ENCODE results near the gene NME1.
"Not testable (repeated sequence)": the region's sequence is repeated elsewhere in the genome, so short reads cannot be mapped to it uniquely, and the experiment has no call there.

Gene NME1

DNA sequence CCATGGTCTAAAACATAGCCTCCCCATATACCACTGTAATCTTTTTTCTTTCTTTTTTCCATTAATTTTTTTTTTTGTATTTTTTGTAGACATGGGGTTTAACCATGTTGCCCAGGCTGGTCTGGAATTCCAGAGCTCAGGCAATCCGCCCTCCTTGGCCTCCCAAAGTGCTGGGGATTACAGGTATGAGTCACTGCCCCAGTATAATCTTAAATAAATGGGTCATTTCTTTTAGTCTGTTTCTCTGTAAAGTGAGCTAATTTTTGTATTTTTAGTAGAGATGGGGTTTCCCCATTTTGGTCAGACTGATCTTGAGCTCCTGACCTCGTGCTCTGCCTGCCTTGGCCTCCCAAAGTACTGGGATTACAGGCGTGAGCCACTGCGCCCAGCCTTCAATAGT, 5.7 kb upstream of the NME1 start:
- no peak for DNase-seq

DNA sequence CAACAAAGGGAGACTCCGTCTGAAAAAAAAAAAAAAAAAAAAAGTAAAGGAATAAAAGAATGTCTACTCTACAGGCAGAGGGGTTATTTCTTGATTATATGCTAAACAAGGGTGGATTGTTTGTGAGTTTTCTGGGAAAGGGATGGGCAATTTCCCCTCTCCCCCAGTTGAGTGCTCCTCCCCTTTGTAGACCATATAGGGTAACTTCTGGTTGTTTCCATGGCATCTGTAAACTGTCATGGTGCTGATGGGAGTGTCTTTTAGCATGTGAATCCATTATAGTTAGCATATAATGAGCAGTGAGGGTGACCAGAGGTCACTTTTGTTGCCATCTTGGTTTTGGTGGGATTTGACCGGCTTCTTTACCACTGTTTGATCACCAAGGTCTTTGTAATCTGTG, 4.2 kb upstream of the NME1 start:
- DNase-seq: no peak

DNA sequence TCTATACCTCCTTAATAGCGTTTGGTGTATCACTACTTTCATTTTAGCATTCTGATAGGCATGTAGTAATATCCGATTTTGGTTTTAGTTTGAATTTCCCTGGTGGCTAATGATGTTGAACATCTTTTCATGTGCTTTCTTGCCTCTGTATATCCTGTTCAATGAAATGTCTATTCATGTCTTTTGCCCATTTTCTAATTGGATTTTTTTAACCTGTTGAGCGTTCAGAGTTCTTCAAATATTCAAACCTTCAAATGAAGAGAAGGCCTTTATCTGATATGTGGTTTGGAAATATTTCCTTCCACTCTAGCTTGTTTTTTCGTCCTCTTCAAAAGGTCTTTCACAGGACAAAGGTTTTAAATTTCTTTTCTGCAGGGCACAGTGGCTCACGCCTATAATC, 2.4 kb upstream of the NME1 start:
- no peak for DNase-seq

DNA sequence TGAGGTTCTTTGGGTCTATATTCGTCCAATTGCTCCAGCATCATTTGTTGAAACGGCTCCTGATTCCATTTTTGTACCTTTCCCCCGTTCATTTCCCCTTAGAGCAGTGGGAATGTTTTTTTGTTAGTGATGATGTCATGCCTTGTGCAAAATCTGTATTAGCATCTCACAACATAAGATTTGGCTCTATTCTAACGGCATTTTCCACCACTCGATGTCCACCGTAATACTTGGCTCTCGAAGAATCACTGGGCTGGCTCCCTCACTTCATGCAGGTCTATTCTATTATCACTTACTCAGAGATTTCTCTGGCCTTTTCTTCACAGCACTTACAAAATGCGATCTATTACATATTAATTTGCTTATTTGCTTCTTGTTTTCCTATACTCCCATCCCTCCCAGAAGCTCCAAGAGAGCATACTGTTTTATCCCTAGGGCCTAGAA, 571 bp upstream of the NME1 start:
- DNase-seq: peak; percentile 81

DNA sequence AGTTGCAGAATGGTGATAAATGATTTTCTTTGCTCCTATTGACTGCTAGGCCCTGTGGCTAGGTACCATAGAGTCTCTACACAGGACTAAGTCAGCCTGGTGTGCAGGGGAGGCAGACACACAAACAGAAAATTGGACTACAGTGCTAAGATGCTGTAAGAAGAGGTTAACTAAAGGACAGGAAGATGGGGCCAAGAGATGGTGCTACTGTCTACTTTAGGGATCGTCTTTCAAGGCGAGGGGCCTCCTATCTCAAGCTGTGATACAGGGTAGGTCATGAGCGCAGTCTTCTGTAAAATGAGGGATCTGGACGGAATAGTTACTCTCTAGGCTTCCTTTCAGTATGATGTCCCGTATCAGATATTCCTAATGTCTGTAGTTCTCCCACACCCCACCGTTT, 817 bp downstream of the NME1 start:
- DNase-seq: peak; percentile 49

DNA sequence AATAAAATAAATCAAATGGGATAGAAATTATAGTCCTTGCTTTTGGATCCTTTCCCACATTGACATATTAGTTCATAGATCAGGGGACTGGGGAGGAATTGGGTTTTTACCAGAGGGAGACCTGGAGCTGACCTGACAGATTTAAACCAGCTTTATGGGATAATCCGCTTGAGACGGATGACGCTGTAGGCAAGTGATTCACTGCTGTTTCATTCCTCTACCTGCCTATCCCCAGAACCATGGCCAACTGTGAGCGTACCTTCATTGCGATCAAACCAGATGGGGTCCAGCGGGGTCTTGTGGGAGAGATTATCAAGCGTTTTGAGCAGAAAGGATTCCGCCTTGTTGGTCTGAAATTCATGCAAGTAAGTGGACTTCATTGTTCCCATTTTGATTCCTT, 2.1 kb downstream of the NME1 start:
- DNase-seq: no peak

DNA sequence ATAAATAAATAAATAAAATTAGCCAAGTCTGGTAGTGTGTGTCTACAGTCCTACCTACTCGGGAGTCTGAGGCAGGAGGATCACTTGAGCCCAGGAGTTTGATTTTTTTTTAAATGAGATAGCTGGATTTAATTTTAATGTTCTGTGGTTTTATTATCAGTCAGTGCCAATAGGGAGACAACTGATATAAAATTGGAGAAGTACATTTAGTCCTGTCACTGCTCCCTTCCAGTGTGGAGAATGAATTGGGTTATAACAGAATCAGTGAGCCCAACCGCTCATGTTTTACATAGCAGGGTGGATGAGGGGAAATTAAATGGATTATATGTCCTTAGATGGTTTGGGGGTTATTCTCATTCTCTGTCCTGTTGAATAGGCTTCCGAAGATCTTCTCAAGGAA, 6.2 kb downstream of the NME1 start:
- DNase-seq: no peak

DNA sequence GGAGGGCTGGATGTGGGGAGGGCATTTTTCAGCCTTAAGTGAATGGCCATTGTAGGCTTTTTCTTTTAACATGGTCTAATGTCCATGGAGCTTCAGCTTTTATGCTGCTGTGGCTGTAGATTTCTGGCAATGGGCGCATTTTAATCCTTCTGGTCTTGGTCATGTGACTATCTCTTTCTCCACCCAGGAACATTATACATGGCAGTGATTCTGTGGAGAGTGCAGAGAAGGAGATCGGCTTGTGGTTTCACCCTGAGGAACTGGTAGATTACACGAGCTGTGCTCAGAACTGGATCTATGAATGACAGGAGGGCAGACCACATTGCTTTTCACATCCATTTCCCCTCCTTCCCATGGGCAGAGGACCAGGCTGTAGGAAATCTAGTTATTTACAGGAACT, 8.2 kb downstream of the NME1 start:
- DNase-seq: no peak

DNA sequence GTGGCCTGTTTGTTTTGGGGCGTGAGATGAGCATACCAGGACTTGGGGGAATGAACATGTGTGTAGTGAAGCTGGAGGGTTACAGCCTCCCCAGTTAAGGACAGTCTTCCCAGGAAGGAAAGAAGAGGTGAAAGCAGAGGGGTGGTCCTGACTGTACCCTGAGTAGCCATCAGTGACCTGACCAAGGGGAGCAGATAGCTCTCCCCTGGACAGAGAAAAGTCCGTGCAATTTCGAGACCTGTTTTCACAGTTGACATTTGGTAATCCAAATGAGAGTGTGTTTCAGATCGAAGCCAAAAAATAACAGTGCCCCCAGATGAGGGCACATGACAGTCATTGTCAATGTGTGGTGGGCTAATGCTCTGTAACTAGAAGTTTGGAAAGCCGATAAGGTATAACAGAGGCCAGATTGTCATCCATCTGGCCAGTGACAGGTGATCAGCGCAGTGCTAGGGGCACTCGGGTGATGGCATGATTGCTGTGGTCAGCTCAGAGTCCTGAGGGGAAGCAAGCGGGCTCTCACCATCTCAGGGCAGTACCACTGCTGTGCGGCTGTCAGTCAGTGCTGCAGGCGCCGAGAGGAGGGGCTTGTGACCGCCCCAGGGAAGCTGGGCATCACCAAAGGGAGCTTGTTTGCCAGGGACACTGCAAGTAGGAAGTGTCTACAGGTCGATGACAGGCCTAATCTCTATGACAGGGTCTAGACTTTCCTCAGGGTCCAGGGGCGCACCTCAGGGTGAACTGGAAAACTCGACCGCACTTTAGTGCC, 11.7 kb downstream of the NME1 start:
- DNase-seq: peak; percentile 88

DNA sequence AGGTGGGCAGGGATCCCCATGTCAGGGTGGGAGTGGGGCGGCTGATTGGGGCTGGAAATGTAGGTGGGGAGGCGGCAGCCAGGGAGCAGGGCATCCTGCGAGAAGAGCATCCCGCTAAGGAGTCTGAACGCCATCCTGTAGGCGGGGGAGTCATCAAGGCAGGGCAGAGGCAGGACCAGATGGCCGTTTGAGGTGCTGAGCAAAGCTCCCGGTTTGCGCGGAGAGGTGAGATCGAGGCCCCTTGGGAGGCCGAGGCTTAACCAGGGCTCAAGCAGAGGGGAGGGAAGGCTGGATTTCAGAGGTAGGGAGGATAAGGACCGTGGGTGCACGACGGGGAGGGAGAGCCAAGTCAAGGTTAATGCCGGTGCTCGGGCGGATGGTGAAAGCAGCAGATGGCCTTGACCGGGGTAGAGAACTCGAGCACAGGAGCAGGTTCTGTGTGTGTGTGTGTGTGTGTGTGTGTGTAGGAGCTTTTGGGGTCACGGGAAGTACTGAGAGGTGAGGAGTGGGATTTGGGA, 12.4 kb downstream of the NME1 start:
- peak; percentile 85 for DNase-seq

DNA sequence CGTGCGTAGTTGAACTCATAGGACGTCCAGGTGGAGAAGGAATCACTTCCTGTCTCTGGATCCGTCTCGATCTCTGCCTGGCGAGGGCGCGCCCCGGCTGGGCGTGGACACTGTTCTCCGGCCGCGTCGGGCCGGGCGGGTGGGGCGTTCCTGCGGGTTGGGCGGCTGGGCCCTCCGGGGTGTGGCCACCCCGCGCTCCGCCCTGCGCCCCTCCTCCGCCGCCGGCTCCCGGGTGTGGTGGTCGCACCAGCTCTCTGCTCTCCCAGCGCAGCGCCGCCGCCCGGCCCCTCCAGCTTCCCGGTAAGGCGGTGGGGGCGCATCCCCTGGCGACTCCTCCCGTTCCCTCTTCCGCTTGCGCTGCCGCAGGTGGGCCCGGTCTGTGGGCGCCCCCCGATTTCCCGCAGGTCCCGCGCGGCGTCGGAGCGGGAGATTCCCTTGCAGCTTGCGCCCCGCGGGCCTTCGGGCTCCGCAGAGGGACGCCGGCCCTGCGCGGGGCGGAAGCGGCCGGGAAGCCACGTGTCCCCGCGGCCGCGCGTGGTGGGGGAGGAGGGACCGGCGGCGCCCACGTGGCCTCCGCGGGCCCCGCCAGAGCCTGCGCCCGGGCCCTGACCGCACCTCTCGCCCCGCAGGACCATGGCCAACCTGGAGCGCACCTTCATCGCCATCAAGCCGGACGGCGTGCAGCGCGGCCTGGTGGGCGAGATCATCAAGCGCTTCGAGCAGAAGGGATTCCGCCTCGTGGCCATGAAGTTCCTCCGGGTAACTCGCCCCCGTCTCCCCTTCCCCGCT, 13.0 kb downstream of the NME1 start, which contains the start of gene NME2:
TSS of gene NME2 (plus strand) at position 214 of the 789 bp plus-strand sequence. CDS start at position 634, 420 bp downstream.
- peak; percentile 97 for DNase-seq

DNA sequence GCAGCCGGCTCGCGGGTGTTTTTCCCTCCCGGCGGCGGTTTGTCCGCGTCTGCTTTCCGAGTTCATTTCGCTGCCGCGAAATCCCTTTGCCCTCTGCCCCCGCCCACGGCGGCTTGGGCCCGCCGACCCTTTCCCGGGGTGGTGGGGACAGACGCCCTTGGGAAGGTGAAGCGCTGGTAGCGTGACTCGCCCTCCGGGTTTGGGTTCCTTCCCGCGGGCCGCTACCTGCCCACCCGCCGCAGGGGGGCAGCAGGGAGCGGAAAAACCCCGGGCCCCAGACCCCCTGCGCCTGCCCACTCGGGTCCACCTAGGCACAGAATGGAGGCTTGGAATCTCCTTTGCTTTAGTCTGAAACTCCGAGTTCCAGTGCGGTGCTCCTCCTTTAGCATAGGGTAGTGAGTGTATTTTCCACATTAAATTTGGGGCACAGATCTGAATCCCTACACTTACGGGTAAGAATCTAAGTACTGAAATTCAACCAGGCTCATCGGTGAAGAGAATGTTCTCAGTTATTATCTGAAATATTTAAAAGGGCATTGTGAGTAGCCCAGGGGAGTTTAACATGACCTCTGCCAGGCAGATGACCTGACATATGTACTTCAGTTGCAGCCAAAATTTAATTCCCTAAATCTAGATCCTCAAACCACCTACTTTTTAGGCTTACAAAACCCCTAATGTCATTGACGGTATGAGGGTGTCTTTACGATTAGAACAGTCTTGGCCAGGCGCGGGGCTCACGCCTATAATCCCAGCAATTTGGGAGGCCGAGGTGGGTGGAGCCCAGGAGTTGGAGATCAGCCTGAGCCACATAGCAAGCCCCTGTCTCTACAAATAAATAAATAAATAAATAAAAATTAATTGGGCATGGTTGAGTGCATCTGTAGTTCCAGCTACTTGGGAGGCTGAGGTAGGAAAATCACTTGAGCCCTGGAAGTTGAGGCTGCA, 13.9 kb downstream of the NME1 start:
- DNase-seq: peak; percentile 80

DNA sequence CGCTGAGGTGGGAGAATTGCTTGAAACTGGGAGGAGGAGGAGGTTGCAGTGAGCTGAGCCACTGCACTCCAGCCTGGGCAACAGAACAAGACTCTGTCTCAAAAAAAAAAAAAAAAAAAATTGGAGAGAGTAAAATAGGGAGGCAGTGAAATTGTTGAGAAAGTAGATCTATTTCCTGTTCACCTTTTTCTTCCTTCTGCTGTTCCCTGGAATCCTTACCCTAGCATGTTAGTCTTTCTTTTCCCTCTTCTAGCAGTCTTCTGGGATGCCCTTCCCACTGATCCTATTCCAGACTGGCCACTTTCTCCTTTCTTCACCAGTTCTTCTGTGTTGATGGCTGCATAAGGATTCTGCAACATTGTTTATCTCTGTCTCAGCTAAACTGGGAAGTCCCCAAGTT, 16.0 kb downstream of the NME1 start:
- DNase-seq: no peak

DNA sequence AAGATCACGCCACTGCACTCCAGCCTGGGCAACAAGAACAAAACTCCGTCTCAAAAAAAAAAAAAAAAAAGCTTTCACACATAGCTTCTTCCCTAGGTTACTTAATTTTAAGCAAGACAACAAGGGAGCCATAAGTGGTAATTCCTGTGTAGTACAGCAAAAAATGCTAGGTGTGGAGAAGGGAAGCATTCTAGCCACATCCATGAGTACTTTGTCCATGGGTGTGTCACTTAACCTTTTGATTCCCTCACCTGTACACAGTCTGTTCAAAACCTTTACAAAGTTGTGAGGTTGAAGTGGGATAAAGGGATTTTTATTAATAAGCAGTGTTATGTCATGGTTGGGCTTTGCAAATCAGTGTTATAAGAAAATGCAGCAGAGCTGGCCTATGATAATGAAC, 17.4 kb downstream of the NME1 start:
- DNase-seq: no peak

DNA sequence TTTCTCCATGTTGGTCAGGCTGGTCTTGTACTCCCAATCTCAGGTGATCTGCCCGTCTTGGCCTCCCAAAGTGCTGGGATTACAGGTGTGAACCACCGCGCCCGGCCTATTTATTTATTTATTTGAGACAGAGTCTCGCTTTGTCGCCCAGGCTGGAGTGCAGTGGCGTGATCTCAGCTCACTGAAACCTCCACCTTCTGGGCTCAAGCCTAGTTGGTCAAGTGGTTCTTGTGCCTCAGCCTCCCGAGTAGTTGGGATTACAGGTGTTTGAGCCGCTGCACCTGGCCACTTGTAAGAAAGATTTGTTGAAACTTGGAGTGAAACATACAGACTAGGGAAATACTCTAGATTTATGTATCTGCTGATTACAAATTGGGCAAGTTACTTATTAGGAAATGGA, 18.7 kb downstream of the NME1 start:
- DNase-seq: not testable (repeated sequence)

DNA sequence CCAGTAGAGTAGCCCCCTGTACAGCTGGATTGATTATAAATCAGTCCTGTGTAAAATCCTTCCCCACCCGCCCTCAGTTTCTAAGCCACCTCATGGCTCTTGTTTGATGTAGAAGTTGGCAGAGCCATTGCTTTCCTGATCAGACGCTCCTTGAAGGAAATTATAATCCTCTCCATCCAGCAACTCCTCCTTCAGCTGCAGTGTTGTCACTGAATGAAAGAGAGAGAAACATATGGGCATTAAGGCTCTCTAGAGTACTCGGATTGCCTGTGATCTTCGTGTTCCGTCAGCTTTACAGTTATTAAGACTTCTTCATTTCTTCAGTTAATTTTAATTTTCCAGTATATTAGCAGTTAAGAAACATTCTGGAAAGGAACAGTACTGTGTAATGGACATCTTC, 27.1 kb downstream of the NME1 start:
- DNase-seq: no peak

DNA sequence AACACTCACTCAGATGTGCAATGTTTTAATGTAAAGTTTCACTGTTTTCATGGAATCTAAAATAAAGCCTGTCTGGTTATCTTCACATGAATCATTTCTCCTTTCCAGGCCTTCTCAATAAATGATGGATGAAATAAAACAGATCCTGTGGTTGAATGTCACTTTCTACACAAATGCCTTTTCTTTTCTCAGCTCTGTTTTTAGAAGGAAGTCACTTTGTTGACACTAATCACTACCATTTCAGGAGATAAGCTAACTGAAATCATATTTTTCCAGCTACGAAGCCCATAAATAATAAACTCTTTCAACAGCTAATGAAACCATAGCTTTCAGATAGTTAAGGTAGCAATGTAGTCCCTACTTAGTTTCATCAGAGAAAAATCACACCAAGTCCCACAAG, 30.8 kb downstream of the NME1 start:
- DNase-seq: no peak

DNA sequence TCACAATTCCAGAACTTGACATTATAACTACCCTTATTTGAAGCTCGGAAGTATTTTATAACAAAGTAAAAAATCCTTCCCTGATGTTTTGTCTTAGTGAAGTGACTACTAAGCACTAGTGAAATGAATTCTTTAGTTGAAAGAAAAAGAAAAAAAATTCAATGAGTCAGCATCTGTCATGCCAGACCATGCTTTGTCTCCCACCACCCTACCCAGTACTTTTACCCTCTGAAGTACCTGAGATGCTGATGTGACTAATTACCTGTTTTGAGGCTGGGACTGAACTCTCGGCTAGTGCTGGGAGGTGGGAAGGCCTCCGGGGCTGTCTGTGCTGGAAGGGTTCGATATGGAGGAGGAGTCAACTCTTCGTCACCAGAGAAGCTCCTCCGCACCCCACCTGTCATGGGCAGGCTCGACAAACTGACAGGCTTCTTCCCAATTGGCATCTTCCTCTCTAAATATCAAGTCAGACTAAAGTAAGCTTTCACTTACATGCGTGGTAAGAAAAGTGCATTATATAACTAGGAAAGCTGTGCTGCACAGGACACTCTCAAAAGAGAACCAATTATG, 32.5 kb downstream of the NME1 start:
- DNase-seq: no peak

DNA sequence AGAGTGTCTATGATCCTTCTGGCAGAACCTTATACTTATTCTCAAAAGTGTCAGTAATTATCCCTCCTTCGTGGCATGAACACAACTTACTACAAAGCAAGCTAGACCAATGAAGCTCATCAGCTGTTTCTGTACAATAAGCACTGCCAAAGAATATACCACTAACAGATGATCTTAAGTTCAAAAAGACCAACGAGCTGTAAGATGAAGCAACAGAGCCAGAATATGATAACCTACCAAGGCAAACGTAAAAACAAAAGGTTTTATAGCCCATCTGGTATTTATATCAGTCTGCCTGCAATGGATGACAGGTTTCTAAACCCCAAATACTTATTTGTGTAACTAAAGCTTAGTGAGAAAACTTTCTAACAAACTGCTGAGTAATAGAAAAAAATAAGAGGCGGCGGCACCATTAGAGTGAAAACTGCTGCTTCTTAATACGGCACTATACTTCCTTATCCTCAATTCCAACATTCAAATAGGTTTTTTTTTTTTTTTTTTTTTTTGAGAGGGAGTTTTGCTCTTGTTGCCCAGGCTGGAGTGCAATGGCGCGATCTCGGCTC, 35.0 kb downstream of the NME1 start:
- DNase-seq: no peak

DNA sequence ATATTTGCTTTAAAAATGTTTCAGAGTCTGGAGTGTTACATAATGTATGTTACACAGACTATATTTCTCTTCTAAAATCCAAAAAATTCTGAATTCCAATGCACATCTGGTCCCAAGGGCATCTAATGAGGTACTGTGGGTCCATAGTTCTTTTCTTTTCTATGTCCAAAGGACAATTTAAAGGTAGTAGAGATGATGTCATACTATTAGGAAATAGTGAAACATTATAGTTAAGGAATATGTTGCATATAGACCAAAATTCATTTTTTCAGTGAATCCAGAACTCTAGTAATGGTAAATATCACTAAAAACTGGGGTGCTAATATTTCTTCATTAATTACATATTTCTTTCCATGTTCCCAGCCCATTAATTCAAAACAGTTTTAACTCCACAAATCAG, 35.8 kb downstream of the NME1 start:
- DNase-seq: no peak

DNA sequence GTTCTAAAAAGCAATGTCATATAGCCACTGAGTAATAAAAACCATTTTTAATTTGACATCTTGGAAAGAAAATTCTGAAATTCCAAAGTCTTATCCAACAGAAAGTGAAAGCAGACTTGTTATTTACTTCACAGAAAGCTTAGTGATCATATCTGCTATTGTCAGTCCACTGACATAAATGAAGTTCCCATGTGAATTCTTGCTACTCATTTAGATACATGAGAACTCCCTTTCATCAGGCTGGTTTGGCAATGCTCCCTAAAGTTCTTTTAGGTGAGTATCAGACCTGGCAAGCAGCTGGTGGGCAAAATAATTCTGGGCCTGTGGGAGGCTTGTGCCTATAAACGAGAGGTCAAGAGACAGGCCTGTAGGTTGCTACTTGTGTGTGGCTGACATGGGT, 36.3 kb downstream of the NME1 start:
- no peak for DNase-seq

DNA sequence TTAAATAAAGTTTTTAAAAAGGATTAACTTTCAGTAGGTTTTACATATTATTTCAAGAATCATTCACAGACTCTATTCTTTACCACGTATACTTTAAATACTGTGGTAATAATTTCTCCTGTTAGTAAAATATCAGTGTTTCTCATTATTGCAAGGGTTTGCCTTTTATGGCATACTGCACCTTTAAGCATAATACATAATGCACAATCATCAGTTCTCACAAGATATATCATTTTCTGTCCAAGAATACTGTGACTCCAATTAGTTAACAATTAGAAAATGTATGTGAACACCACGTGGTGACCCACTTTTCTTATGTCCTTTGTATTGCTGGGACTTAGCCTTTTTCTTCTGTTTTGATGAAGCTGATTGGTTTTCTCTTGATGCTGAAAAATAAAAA, 38.5 kb downstream of the NME1 start:
- DNase-seq: no peak

All from DMS53 (cell line).